HEK293 (cell line): ENCODE measurements around the gene FOXO1.

Experiments
- BCL11B ChIP-seq: fragments of 450-650 bp; formaldehyde crosslinking; IDR thresholded peaks from 2 replicates; pipeline ENCODE4 v1.5.1; 2016; ENCODE audit warnings: low read depth, missing biosample characterization, missing genetic modification characterization
- CTCF ChIP-seq: fragments of 450-650 bp; formaldehyde crosslinking; IDR thresholded peaks from 2 replicates; pipeline ENCODE4 v1.5.1; 2016; ENCODE audit warnings: missing biosample characterization, missing genetic modification characterization
- KLF10 ChIP-seq: fragments of 450-650 bp; IDR thresholded peaks from 2 replicates; pipeline ENCODE4 v1.5.1; 2018; ENCODE audit warnings: missing biosample characterization, mild to moderate bottlenecking, missing genetic modification characterization
- PBX3 ChIP-seq: sonication (generic); formaldehyde crosslinking; IDR thresholded peaks from 2 replicates; pipeline ENCODE4 v1.8.1; 2022; ENCODE audit warnings: mild to moderate bottlenecking, moderate library complexity, missing genetic modification reagents
- ZNF350 ChIP-seq: fragments of 450-650 bp; formaldehyde crosslinking; IDR thresholded peaks from 2 replicates; pipeline ENCODE4 v1.5.0; 2017; ENCODE audit warnings: missing biosample characterization, mild to moderate bottlenecking, missing genetic modification characterization
- ZNF362 ChIP-seq: fragments of 450-650 bp; formaldehyde crosslinking; IDR thresholded peaks from 2 replicates; pipeline ENCODE4 v1.5.1; 2016; ENCODE audit warnings: missing biosample characterization, missing genetic modification characterization
- ZNF48 ChIP-seq: fragments of 450-650 bp; formaldehyde crosslinking; IDR thresholded peaks from 2 replicates; pipeline ENCODE4 v1.5.1; 2016; ENCODE audit warnings: missing biosample characterization, missing genetic modification characterization
- ZNF521 ChIP-seq: fragments of 450-650 bp; formaldehyde crosslinking; IDR thresholded peaks from 2 replicates; pipeline ENCODE4 v1.5.1; 2017; ENCODE audit warnings: missing biosample characterization, mild to moderate bottlenecking, missing genetic modification characterization
- ZNF658 ChIP-seq: fragments of 450-650 bp; formaldehyde crosslinking; IDR thresholded peaks from 2 replicates; pipeline ENCODE4; 2016; ENCODE audit warnings: missing biosample characterization, missing genetic modification characterization
- ZNF707 ChIP-seq: fragments of 450-650 bp; formaldehyde crosslinking; IDR thresholded peaks from 2 replicates; pipeline ENCODE4 v1.5.1; 2016; ENCODE audit warnings: missing biosample characterization, missing genetic modification characterization

- TF ChIP-seq CTCF (no peak), ZNF48 (no peak), ZNF658 (no peak), PBX3 (CRISPR knock-in tag) (peak; percentile 13; the same call in 1 of the 2 replicates), KLF10 (tag by site-specific recombination) (peak; percentile 38; the same call in 1 of the 2 replicates), ZNF350 (tag by site-specific recombination) (no peak), BCL11B (tag by site-specific recombination) (no peak), ZNF521 (tag by site-specific recombination) (no peak), ZNF362 (tag by site-specific recombination) (no peak), ZNF707 (tag by site-specific recombination) (no peak)
These were observed 1.9 kb downstream of the FOXO1 start for GRCh38 chr13:40664350-40665125.
